Occipital lobe (tissue), 2 donors: ENCODE measurements around the gene CLN6. TPM values are rescaled to one million over a fixed set of nuclear protein-coding genes. Genes with fewer than 3 reads are reported as not detected.
"Not testable (repeated sequence)": the region's sequence is repeated elsewhere in the genome, so short reads cannot be mapped to it uniquely, and the experiment has no call there.

Source experiments
- DNase-seq: peaks from one replicate; lab custom pipeline; 2025; lab: John Stamatoyannopoulos, UW
- total RNA-seq: library from RNA; depleted of rRNA; stranded (reverse); fragments of >200 nt; gene quantifications from one replicate; pipeline ENCODE4 v1.2.3, GENCODE V29; 2014

The CLN6 gene
- total RNA-seq, 1 donor from 2014 or later: 7.6 TPM

GRCh38 chr15:68256675-68257450, 27.3 kb upstream of the CLN6 start:
- DNase-seq: peak; percentile 93

GRCh38 chr15:68252925-68253534, 23.5 kb upstream of the CLN6 start:
- DNase-seq: no peak

- DNase-seq: no peak
Observed at GRCh38 chr15:68249058-68249713, 19.7 kb upstream of the CLN6 start.

- no peak for DNase-seq
Observed at GRCh38 chr15:68244235-68244634, 14.7 kb upstream of the CLN6 start.

- no peak for DNase-seq
Observed at GRCh38 chr15:68241088-68241935, 11.8 kb upstream of the CLN6 start.

GRCh38 chr15:68239025-68239424, 9.5 kb upstream of the CLN6 start:
- DNase-seq: no peak

- no peak for DNase-seq
Observed at GRCh38 chr15:68235022-68235421, 5.5 kb upstream of the CLN6 start.

GRCh38 chr15:68234520-68234919, 5.0 kb upstream of the CLN6 start:
- not testable (repeated sequence) for DNase-seq

GRCh38 chr15:68234060-68234459, 4.5 kb upstream of the CLN6 start:
- DNase-seq: no peak

- DNase-seq: no peak
Observed at GRCh38 chr15:68232937-68233336, 3.4 kb upstream of the CLN6 start.

GRCh38 chr15:68232449-68232848, 2.9 kb upstream of the CLN6 start:
- no peak for DNase-seq

GRCh38 chr15:68231102-68231818, 1.7 kb upstream of the CLN6 start:
- no peak for DNase-seq

GRCh38 chr15:68230157-68231100, 901 bp upstream of the CLN6 start:
- no peak for DNase-seq

- DNase-seq: no peak
Observed at GRCh38 chr15:68228971-68229385, 550 bp downstream of the CLN6 start.

- no peak for DNase-seq
Observed at GRCh38 chr15:68228143-68228970, 1.2 kb downstream of the CLN6 start.

- DNase-seq: no peak
Observed at GRCh38 chr15:68227643-68228142, 1.8 kb downstream of the CLN6 start.

- not testable (repeated sequence) for DNase-seq
Observed at GRCh38 chr15:68225442-68225841, 4.1 kb downstream of the CLN6 start.

GRCh38 chr15:68224546-68225250, 4.8 kb downstream of the CLN6 start:
- DNase-seq: no peak
